GM18498 (cell line): ENCODE measurements around the gene ZNF236.
A peak's percentile ranks its signal among the peaks of the same experiment; 100 is the strongest.

Experiments
- ATAC-seq: cut with Tn5 transposase; IDR thresholded peaks from one replicate; pipeline ENCODE4 v1.9.1; 2021; ENCODE audit warnings: mild to moderate bottlenecking, moderate library complexity; ENCODE audit not compliant: unreplicated experiment

The ZNF236 gene

DNA sequence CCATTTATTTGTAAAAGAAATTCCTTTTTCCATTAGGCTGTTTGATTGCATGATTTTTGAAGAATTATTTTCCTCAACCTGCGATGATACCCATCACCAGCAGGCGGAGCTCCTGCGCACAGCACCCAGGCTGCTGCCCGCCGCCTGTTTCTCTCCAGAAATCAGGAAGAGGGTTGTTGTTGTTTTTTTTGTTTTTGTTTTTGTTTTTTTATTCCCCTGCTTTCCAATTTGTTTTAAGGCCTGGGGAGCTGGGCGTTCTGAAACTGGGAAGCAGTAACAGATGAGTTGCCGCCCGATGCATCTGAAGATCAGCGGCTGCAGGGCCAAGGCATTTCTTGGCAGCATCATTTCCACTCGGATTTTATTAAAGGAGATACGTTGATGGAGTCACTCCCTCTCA lies 178.2 kb downstream of the ZNF236 start:
- peak; percentile 53 for ATAC-seq

DNA sequence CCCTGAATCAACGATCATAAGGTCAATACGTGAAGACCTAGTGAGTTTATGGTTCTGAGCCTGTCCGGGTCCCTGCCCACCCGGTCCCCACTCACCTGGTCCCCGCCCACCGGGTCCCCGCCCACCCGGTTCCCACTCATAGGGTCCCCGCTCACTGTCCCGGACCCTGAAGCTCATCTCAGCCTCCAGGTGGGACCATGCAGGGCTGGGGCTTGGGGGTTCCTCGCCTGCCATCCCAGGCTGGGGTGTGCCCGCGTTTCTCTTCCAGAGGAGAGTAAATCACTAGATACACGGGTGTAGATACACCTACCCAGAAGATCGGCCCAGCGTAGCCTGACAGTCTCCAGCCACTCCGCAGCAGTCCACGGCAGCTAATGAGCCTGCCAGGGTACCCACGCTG lies 178.7 kb downstream of the ZNF236 start:
- ATAC-seq: no peak

DNA sequence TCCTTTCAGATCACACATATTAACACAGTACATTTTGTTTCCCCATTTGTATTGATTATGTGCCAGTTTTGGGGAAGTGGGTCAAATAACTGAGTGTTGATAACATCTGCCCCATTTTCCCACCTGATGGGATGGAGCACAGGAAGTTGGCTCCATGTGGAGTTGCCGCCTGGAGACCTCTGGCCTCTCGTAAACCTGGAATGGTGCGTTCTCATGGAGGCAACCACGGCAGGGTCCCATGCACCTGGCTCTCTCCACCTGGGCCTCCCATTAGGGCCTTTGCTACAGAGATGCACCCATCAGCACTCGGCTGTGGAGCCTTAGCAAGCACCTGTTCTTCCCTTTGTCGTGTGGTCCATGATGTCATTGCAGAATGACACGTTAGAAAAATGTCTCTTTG lies 179.6 kb downstream of the ZNF236 start:
- no peak for ATAC-seq

GRCh38 chr18:77002496-77002895 lies 180.1 kb downstream of the ZNF236 start:
- no peak for ATAC-seq

DNA sequence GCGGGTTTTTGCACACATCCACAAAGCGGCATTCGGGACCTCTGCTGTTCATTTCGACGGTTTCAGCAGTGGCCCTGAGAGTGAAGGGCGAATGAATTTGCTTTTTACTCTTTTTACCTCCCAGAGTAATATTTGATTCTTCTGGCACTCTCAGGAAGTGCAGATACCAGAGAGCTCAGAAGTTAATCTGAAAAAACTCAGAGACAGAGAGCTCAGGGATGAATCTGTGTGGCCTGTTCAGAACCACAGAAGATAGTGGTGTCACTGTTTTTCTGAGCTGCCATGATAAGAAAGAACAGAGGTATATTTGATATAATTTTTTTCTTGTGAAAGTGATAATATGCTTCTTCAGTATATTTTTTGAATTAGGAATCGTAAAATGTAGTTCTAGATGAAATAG lies 181.0 kb downstream of the ZNF236 start:
- no peak for ATAC-seq

- ATAC-seq: no peak
These were observed 182.4 kb downstream of the ZNF236 start for GRCh38 chr18:77004555-77005380.

DNA sequence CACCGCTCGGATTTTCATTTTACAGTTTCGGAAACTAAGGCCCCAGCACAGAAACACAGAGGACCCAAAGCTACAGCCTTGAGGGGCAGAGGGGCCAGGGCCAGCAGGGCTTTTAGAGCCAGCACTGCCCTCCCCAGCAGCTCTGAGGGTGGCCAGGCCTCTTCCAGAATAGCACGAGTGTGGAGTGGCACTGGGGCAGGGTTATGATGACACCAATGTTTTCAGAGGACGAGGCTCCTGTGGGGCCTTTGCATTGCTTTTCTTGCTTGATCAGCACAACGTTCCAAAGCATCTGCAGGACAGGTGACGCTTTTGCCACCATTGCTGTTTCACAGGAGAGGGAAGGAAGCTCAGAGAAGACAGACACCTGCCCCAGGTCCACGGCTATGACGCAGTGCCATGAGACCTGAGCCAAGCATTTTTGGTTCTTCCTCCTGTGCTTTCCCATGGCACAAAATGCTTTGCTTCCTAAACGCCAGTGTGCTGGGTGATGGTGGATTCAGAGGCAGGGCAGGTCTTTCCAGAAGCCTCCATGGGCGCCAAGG lies 183.4 kb downstream of the ZNF236 start:
- no peak for ATAC-seq

GRCh38 chr18:77006305-77007175 lies 184.2 kb downstream of the ZNF236 start:
- no peak for ATAC-seq

DNA sequence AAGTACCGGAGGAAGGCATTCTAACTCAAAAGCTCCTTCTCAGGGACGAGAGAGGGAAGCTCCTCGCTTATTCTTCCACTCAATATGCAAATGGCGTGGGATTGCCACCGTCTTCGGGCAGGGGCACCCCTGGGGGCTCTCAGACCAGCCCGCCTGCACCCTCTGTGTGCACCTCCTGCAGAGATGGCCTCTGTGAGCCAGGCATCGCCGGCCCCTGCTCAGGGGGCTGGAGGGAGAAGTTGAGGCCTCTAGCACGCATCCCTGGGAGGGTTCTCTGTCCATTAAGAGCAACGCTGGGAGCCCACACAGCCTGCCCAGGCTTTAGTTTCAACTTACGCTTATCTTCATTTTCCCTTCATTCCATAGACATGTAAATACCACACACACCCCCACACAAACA lies 184.9 kb downstream of the ZNF236 start:
- no peak for ATAC-seq

DNA sequence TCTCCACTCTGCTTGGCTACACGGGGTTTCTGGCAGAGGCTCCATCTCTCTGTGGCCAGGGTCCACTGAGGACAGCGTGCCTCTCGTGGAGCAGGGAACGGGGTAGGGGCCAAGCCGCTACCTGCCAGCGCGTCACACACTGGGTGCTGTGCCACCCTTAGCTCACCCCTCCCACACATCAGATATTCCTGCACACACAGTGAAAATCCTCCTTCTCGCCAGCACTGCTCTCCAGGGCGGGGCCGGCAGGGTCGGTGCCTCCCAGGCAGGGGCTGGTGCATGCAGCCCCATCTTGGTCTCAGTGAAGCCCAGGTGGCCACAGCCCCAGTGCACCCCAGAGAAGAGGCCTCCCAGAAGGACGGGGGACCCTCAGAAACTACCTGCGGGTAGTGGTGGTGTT lies 185.6 kb downstream of the ZNF236 start:
- no peak for ATAC-seq

DNA sequence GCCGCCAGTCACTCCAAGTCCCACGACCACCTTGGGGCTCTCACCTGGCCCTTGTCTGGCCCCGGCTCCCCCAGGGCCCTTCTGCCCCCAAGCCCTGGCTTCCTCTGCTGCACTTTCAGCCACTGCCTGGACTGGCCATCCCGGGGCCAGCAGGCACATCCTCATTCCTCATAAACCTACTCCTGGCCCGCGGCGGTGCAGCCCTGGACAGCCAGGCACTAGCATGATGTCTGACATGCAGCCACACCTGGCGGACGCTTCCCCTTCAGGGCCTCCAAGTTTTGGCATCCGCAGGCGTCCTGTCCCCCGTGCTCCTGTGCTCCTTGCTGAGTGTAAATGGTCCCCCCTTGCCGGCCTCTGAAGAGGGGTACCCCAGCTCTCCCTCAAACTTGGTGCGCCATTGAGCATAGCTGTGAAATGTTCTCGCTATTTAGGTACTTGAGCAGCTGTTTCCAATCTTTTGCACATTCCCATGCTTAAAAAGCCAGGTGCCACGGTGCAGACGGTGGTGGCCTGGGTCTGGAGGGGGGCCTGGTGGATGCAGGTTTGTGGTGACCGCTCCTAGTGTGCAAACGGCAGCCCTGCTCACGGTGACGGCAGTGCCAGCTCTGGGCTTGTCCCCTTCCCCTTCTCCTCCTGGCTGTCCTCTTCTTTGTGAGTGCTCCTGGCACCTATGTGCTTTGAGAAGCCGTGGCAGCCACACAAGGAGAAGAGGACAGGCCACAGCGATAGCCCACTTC lies 186.4 kb downstream of the ZNF236 start:
- ATAC-seq: no peak

DNA sequence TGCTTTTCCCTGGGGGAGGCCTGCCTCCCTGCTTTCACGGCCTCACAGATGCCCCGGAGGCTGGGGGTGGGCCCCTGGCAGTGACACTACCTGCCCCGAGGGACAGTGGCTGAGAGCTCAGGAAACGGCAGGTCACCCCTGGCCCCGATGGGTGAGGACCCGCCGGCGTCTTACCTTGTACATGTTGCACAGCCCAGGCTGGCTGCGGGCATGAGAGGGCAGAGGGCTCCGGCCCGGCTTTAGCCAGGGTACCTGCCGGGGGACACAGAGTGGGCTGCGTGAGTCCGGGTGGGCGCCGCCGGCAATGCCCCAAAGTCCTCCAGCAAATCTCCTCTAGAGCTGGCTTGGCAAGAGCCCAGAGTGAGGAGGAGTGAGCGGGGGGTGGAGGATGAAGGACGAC lies 187.3 kb downstream of the ZNF236 start:
- no peak for ATAC-seq

GRCh38 chr18:77012120-77012519 lies 189.8 kb downstream of the ZNF236 start:
- no peak for ATAC-seq

DNA sequence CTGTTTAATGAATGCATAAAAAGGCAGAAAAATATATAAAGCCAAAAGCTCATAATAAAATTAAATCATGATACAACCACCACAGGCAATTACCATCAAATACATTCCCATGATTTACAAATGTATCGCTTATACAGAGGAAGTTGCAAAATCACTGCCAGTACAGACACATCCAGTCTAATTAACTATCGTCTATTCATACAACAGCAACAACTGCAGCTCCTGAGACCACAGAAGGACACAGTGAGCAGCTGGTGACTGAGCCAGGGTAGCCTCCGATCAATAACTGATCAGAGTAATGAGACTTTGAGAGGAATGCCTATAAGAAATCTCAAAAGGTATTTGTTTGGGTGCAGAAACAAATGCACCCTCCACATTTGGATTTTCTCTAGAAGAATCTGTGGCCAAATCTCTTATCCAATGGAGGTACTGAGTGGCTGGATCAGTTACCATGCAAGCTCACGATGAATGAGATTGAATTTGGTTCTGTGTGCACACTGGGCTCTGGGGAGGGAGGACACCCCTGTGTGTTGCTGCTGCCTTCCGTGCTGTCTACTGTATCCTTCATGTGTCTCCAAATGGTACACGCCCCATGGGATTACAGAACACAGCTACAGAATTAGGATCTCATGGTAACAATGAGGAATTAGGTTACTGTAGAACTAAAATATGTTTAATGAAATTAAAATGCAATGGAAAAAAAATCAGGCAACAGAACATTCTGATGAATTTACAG lies 190.6 kb downstream of the ZNF236 start:
- no peak for ATAC-seq

DNA sequence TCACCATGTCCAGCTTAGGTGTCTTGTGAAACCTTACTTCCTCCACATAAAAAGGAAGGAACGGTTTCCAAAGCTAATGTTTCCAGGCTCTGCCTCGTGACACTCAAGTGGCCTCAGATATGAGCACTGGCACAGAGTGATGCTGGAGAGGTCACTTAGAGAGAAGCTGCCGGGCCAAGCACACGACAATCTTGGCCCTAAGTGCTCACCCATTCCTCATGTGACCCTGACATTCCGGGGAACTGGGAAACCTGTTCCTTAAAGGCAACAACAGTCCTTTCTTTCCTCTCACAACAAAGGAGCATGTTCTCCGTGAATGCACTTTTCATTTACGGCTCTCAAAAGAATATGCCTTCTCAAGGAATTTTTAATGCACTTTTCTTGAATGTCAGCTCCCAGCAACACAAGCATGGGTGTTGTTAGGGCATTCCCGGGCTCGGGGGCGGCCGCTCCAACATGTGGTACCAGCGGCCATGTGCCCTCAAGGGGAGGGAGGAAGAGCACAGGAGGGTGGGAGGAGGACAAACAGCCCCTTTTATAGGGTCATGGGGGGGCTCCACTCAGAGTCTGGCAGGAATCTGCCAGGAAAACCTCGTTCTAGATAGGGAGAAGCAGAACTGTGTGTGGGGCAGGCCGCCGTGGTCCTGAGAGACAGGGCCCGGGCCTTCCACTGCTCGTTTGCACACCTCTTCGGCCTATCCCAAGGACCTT lies 191.6 kb downstream of the ZNF236 start:
- no peak for ATAC-seq

GRCh38 chr18:77014538-77014937 lies 192.2 kb downstream of the ZNF236 start:
- ATAC-seq: no peak

DNA sequence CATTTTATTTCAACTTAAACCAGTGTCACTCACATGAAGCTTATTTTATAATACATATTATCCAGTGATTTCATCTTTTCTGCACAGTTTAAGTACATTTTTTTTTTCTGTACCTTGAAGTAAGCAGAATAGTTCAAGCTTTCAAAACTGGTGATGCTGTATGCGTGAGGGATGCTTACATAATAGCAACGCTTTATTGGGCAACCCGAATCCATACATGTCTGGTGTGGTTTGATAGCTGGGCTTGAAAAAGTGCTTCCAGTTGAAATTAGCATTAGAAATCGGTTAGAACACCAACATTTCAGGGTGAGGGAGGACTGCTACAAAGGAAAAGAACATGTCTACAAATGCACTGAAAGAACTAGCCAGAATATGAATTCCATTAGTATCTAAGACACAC lies 192.8 kb downstream of the ZNF236 start:
- ATAC-seq: no peak

- ATAC-seq: no peak
These were observed 193.7 kb downstream of the ZNF236 start for GRCh38 chr18:77015771-77016710.

DNA sequence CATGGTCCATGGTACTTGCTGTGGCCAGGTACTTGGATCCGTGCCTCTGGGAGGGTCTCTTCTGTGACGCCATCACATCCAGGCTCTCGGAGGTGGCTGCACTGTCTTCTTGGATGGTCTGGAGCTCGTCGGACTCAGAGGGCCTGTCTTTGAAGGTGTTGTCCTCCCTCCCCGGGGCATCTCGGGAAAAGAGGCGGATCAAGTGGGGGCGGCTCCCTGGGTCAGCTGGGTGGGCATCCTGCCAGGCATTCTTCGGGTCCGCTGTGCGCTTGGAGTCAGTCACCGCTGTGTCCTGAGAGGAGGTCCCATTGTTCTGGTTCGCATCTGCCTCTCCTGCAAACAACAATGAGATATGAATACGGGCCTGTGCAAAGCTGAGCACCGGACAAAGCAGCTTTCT lies 194.6 kb downstream of the ZNF236 start:
- no peak for ATAC-seq
